GM18861 (cell line): Measurements from ENCODE around the gene SUGCT.

Experiments
- ATAC-seq: cut with Tn5 transposase; IDR thresholded peaks from one replicate; pipeline ENCODE4 v1.9.1; 2021; ENCODE audit not compliant: unreplicated experiment

Gene SUGCT

GRCh38 chr7:40549372-40550039, 414.7 kb downstream of the SUGCT start:
- ATAC-seq, result no peak

DNA sequence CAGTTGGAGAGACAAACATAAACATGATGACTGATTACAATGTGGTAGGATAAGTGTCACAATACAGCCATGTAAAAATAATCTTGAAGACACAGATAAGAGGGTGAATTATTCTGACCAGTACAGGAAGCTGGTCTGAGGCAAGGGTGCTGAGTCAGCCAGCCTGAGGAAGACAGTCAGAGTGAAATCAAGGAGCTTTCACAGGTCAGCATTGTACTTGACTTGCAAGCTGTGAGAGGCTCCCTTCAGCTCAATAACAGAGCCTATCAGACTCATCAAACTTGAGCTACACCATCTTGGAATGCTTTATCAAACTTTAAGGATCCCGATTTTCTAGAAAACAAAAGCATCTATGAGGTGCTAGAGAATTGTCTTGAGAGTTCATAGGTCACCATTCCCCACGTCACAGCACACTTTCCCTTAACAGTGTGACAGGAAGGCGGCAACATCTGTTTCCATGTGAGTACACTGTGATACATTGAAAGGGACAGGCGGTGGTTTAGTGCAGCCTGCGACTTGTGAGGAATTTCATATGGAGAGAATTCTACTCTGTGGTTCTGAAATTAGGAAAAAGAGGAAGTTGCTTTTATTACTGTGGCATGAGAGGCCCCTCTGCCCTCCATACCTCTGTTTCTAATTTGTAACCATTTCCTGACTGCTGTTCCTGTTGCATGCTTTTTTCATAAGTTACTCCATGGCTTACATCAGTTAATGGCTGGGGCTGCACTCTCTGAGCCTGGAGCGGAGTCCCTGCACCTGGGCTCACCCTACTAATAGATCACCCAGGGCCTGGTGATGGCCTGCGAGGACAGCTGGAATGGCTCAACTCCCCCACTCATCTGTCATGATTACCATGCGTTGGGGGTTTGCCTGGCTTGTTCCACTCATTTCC, 417.1 kb downstream of the SUGCT start:
- peak; percentile 81 for ATAC-seq

DNA sequence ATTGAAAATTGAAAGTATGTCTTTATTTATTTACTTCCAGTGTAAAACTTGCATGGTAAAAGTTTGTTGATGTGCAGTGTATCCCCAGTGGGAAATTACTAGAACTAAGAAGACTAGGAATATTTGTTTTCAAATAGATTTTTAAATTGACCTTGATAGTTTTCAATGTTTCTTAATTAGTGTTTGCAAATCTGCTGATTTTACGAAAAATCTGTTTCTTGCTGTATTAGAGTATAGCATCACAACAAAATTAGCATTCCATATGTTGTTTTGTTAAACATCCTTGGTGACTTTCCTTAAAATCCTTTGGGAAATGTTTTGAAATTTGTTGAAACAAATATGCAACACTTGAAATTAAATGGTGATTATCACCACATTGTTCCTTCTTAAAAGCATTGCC, 425.9 kb downstream of the SUGCT start:
- ATAC-seq, result no peak

GRCh38 chr7:40566879-40567278, 432.1 kb downstream of the SUGCT start:
- ATAC-seq, result no peak

DNA sequence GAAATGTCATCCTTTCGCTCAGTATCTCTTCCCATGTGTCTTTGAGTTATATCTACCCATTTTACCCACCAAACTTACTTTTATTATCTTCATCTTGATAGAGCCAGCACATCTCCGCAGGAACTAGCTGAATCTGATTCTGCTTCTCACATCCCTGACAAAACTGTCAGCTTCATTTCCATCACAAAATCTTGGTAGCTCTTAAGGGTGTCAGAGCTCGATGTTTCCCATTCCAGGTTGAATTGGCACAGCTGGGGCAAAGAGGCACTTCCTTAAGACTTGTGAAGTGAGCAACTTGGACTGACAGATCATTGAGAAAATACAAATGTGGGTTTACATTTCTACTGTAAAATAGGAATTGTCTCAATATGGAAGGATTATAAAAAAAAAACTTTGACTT, 434.5 kb downstream of the SUGCT start:
- ATAC-seq, result no peak

- no peak for ATAC-seq
These were observed 435.4 kb downstream of the SUGCT start for GRCh38 chr7:40570223-40570622.

- no peak for ATAC-seq
These were observed 437.0 kb downstream of the SUGCT start for GRCh38 chr7:40571796-40572195.

DNA sequence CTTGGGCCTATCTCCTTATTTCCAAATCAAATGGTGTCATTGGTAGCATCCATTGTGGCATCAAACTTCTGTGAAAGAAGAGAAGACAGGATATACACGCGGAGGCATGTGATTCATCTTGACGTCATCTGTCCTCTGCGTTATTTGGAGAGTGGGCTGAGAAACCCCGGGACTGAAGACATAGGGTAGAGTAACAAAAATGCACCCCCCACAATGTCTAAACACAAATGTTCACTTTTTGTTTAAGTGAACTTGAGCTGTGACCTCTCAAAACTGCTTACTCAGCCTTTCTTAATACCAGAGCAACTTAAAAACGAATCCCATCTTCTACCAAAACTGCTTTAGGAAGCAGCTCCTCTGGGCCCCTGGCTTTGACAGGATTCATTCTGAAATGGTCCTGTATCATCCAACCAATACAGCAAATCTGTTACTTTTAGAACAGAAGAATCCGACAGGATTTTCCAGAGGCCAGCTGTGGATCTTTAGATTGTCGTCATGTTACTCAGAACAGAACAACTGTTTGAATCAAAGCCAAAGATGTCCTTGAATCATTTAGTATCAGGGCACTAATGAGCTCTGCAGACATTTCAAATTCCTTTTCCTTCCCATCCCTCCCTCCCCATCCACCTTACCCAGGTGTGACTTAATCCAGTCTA, 438.1 kb downstream of the SUGCT start:
- no peak for ATAC-seq

GRCh38 chr7:40579401-40579800, 444.6 kb downstream of the SUGCT start:
- ATAC-seq, result no peak

DNA sequence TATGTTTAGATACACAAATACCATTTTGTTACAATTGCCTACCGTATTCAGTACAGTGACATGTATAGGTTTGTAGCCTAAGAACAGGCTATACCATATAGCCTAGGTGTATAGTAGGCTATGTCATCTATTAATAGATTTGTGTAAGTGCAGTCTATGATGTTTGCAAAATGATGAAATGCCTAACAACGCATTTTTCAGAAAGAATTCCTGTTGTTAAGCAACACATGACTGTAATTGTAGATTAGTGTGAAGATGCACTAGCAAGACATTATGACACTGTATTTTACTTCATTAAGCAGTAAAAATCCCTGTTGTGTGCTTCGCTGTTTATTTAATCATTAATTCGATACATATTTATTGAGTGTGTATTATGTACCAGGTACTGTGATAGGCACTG, 446.0 kb downstream of the SUGCT start:
- ATAC-seq, result no peak

DNA sequence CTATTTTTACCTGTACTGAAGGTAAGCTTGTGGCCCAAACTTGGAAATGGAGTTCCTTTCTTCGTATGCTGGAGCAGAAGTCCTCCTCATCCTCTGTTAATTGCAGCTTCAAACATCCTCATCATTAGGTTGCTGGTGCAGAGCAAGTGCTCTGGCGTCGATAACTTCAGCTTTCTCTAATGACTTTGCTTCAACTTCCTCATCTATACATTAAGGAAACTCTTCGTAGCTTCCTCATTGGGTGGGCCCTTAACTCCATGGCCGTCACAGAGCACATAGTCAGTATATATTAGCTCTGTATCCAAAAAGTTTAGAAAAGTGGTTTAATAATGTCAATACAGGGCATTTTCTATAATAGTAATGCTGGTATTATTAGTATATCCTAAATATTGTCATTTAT, 447.7 kb downstream of the SUGCT start:
- no peak for ATAC-seq

- ATAC-seq, result no peak
These were observed 449.1 kb downstream of the SUGCT start for GRCh38 chr7:40583667-40584444.

GRCh38 chr7:40584667-40585433, 450.0 kb downstream of the SUGCT start:
- ATAC-seq, result no peak

- no peak for ATAC-seq
These were observed 451.4 kb downstream of the SUGCT start for GRCh38 chr7:40586197-40586596.

DNA sequence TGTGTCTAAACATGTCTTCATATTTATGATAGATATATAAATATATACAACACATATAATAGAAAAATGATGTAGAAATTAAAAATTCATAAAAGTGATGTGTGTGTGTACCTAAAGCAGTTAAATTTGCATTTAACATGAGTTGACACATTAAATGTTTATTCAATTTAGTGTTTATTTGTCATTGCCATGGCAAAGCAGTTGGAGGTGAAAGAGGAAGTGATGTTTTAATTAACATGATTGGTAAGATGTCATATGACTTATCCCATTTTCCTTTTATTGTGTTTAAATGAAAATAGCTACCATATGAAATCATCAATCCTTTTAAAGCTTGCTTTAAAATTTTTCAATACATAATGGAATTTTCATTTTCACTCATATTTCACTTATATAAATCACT, 452.6 kb downstream of the SUGCT start:
- ATAC-seq, result no peak

DNA sequence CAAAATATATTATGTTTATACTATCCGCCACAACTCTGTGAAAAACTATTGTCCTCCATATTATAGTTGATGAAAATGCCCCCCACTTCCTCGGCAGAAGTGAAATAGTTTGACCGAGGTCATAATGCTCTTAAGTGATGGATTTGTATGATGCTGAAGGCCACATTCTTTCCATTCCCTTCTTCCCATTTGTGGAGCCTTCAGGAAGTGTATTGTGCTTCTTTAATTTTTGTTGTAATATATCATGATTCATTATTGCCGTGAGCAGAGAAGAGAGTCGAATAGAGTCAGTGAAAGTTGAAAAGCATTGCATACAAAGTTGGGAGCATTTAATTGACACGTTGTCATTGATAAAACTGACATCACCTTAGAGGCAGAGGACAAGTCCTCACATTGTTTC, 460.3 kb downstream of the SUGCT start:
- ATAC-seq, result no peak

DNA sequence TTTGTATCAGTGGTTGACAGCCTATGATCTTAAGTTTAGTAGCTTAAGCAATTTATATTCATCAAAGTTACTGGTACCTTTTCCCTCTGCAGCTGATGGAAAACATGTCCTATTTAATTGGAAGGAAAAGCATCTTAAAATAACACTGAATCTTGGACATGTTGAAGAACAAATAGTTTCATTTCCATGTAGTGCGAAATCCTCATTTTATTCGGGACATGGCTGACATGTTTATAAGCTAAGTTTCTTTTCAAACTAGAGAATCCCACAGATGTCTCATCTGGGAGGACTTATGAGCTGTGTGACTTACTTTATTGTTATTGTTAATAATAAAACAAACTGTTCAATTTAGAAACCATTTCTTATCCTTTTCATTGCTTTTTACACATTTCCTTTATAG, 461.0 kb downstream of the SUGCT start:
- no peak for ATAC-seq

GRCh38 chr7:40597517-40597916, 462.7 kb downstream of the SUGCT start:
- no peak for ATAC-seq

- ATAC-seq, result no peak
These were observed 464.1 kb downstream of the SUGCT start for GRCh38 chr7:40598915-40599314.

- ATAC-seq, result no peak
These were observed 465.0 kb downstream of the SUGCT start for GRCh38 chr7:40599836-40600235.
